Measurements from ENCODE around the gene ADM. TPM values are rescaled to one million over a fixed set of nuclear protein-coding genes. Genes with fewer than 3 reads are reported as not detected.
A peak's percentile ranks its signal among the peaks of the same experiment; 100 is the strongest.

ADM gene
- polyA plus RNA-seq, 3 donors from 2014 or later, result 0.19 to 2.1 (median 0.20) TPM

GRCh38 chr11:10298342-10298741 lies 6.5 kb upstream of the ADM start:
- Mint-ChIP-seq H3K27ac (no peak overlapping the region), H3K9me3 (no peaks in the 10 kb centered on the region), H3K4me1 (peaks cover 32 to 41% of the 10 kb centered on the region in 2 donors), H3K36me3 (no peaks in the 10 kb centered on the region), H3K4me3 (no peak overlapping the region), H3K27me3 (ENCODE audit: low read depth in 3 of 3) (peaks cover 5 to 18% (median 11%) of the 10 kb centered on the region in 3 donors)
- peak; percentile 36 to 62 (median 45) for DNase-seq

GRCh38 chr11:10301656-10302358 lies 3.1 kb upstream of the ADM start:
- H3K4me1 Mint-ChIP-seq, result peaks cover 49 to 64% of the 10 kb centered on the region in 2 donors
- peak overlapping the region; percentile 95 to 99 (median 97) for H3K4me3 Mint-ChIP-seq
- DNase-seq, result no peak
- H3K9me3 Mint-ChIP-seq, result no peaks in the 10 kb centered on the region
- H3K27ac Mint-ChIP-seq, result peak overlapping the region in 3 of 6 donors; percentile 13 to 69 (median 60)
- H3K27me3 Mint-ChIP-seq (ENCODE audit: low read depth in 3 of 3), result peaks cover 10 to 13% (median 13%) of the 10 kb centered on the region in 3 donors
- H3K36me3 Mint-ChIP-seq, result no peaks in the 10 kb centered on the region

DNA sequence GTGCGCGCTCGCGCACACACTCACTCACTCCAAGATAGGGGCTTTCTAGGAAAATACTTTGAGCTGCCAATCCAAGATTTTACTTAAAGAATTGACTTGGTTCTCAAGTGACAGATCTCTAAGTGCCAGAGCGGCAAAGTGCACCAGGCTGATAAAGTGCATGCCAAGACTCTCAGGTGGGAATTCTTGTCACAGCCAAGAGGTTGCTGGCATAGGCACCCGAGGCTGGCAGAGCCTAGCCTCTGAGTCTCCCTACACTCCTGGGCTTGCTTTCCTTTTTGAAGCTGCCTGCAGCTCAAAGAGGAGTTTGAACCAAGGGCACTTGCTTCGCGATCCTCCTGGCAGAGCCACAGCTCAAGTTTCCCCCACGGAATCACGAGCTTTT lies 2.5 kb upstream of the ADM start:
- Mint-ChIP-seq H3K27ac (peak overlapping the region in 5 of 6 donors; percentile 82 to 92 (median 87)), H3K4me1 (peaks cover 53 to 69% of the 10 kb centered on the region in 2 donors), H3K27me3 (ENCODE audit: low read depth in 3 of 3) (peaks cover 13 to 14% (median 13%) of the 10 kb centered on the region in 3 donors), H3K4me3 (peak overlapping the region; percentile 95 to 99 (median 97)), H3K9me3 (no peaks in the 10 kb centered on the region), H3K36me3 (no peaks in the 10 kb centered on the region)
- peak in 1 of 3 donors; percentile 13 for DNase-seq

DNA sequence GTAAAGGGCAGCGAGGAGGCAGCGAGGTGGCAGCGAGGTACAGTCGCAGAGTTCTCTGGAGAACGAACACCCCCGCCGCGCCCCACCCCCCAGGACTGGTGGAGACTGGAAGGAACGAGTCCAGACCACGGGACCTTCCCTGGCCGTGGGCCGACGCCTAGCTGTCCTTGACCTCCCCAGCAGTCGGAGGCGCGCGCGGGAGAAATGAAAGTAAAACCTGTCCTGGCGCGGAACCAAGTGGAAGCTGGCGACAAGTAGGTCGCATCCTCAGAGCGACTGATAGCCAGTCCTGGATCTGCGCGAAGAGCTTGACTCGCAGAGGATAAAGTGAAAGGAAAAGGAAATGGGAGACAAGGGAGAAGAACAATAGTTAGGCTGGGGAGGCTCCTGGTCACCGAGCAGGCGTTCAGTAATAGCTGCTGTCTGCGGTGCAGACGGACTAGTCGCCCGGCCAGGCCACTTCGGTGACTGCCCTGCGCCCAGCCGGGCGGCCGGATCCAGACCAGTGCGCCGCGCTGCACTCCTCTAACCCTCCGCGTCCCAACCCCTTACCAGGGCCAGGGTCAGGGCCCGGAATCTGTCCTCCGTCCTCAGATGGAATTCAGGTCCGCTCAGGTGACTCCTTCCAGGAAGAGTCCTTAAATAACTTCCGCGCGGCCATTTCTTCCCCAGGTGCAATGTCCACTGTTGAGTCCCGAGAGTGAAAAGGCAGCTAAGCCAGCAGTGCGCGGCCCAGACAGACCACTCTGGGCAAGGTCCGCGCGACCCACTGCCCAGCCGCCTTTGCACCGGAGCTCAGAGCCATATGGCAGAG lies 1.9 kb upstream of the ADM start:
- Mint-ChIP-seq H3K9me3 (no peaks in the 10 kb centered on the region), H3K36me3 (no peaks in the 10 kb centered on the region), H3K27me3 (ENCODE audit: low read depth in 3 of 3) (peaks cover 13 to 18% (median 16%) of the 10 kb centered on the region in 3 donors), H3K27ac (peak overlapping the region; percentile 82 to 92 (median 87)), H3K4me3 (peak overlapping the region; percentile 95 to 99 (median 97)), H3K4me1 (peaks cover 55 to 70% of the 10 kb centered on the region in 2 donors)
- DNase-seq, result peak; percentile 73 to 78 (median 75)

- Mint-ChIP-seq H3K9me3 (no peaks in the 10 kb centered on the region), H3K27me3 (ENCODE audit: low read depth in 3 of 3) (peaks cover 14 to 20% (median 18%) of the 10 kb centered on the region in 3 donors), H3K27ac (peak overlapping the region in 5 of 6 donors; percentile 48 to 92 (median 86)), H3K4me3 (peak overlapping the region; percentile 95 to 99 (median 97)), H3K4me1 (peaks cover 54 to 68% of the 10 kb centered on the region in 2 donors), H3K36me3 (no peaks in the 10 kb centered on the region)
- peak; percentile 19 to 25 (median 21) for DNase-seq
Observed at GRCh38 chr11:10303558-10304363, 1.1 kb upstream of the ADM start.

DNA sequence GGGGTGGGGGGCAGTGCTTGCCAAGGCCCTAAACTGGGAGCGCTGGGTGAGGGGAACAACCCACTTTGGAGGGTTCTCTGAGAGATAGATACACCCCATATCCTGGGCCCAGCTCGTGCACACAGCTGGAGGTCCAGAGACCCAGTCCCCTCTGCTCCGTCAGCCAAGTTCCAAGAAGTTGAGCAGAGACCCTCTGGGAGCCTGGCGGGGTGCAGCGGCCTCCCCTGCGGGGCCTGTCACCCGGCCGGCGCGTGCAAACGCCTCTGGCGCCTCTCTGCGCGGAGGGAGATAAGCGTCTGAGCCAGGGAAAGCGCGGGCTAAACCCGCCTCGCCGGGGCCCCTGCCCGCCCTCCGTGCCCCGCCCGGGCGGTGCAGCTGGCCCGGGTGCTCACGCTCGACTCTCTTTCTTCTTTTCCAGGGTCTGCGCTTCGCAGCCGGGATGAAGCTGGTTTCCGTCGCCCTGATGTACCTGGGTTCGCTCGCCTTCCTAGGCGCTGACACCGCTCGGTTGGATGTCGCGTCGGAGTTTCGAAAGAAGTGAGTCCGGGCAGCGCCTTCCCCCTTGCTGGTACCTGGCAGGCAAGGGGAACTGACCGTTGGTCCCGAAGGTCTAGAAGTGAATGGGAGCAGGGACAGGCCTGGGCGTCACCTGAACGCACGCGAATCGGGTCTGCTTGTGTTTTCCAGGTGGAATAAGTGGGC lies 540 bp downstream of the ADM start:
- H3K36me3 Mint-ChIP-seq, result no peaks in the 10 kb centered on the region
- H3K4me1 Mint-ChIP-seq, result peaks cover 53 to 67% of the 10 kb centered on the region in 2 donors
- peak overlapping the region; percentile 95 to 99 (median 97) for H3K4me3 Mint-ChIP-seq
- peak; percentile 12 to 29 (median 29) for DNase-seq
- no peak overlapping the region for H3K27ac Mint-ChIP-seq
- H3K9me3 Mint-ChIP-seq, result peaks cover 0 to 1% (median 0%) of the 10 kb centered on the region in 6 donors
- H3K27me3 Mint-ChIP-seq (ENCODE audit: low read depth in 3 of 3), result peaks cover 17 to 33% (median 18%) of the 10 kb centered on the region in 3 donors

DNA sequence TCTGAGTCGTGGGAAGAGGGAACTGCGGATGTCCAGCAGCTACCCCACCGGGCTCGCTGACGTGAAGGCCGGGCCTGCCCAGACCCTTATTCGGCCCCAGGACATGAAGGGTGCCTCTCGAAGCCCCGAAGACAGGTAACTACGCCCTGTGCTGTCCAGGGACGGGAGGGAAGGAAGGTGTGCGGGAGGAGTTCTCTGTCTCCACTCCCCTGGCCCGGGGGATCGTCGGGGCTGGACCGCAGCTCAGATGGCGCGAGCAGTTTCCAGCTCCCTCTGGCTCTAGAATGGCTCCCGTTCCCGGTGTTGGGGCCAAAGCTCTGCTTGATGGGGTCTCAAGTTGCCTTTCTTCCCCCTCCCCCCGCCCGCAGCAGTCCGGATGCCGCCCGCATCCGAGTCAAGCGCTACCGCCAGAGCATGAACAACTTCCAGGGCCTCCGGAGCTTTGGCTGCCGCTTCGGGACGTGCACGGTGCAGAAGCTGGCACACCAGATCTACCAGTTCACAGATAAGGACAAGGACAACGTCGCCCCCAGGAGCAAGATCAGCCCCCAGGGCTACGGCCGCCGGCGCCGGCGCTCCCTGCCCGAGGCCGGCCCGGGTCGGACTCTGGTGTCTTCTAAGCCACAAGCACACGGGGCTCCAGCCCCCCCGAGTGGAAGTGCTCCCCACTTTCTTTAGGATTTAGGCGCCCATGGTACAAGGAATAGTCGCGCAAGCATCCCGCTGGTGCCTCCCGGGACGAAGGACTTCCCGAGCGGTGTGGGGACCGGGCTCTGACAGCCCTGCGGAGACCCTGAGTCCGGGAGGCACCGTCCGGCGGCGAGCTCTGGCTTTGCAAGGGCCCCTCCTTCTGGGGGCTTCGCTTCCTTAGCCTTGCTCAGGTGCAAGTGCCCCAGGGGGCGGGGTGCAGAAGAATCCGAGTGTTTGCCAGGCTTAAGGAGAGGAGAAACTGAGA lies 1.4 kb downstream of the ADM start:
- peaks cover 17 to 33% (median 18%) of the 10 kb centered on the region in 3 donors for H3K27me3 Mint-ChIP-seq (ENCODE audit: low read depth in 3 of 3)

GRCh38 chr11:10307022-10307399 lies 2.1 kb downstream of the ADM start:
- H3K4me1 Mint-ChIP-seq, result peaks cover 51 to 65% of the 10 kb centered on the region in 2 donors
- peaks cover 0 to 1% (median 0%) of the 10 kb centered on the region in 6 donors for H3K9me3 Mint-ChIP-seq
- no peak for DNase-seq
- no peak overlapping the region for H3K27ac Mint-ChIP-seq
- H3K27me3 Mint-ChIP-seq (ENCODE audit: low read depth in 3 of 3), result peaks cover 17 to 33% (median 18%) of the 10 kb centered on the region in 3 donors
- H3K4me3 Mint-ChIP-seq, result peak overlapping the region; percentile 80 to 99 (median 95)
- H3K36me3 Mint-ChIP-seq, result no peaks in the 10 kb centered on the region

More for the DNA sequence above, 1.4 kb downstream of the ADM start:
- Mint-ChIP-seq H3K4me1 (peaks cover 53 to 67% of the 10 kb centered on the region in 2 donors), H3K4me3 (peak overlapping the region; percentile 80 to 99 (median 95)), H3K27ac (no peak overlapping the region), H3K36me3 (no peaks in the 10 kb centered on the region), H3K9me3 (peaks cover 0 to 1% (median 0%) of the 10 kb centered on the region in 6 donors)
- DNase-seq, result peak; percentile 9 to 15 (median 13)

DNA sequence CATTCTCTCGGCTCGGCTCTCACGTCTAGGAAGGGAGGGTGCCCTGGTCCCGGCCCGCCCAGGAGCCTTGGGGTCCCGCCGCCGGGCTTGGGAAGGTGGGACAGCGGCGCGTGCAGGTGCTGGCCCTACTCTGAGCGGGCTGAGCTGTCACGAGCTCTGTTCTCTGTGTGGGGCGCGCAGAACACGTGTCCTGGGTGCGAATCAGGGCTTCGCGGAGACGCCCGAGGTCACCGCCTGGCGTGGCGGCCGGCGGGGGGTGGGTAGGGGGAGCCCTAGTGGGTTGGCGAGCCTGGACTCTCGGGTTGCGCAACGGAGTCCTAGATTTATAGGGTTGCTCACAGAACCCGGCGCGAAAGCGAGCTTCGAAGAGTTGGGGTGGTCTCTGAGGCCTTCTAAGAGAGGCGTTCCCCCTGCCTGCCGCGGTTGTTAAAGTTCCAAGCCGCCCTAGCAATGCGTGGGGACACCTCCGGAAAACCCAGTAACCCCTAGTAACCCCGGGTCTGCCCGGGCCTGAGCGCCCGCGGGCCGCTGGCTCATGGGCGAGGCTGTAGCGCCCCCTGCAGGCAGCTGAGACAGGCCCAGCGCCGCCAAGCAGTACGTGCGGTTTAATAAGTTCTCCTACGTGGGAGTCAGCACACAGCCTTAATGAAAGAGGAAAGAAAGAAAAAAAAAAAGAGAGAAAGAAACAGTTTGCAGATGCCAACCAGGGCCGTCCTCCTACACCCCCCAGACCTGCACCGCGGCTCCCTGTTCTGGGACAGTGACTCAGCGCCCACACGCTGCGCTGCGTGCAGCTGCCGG lies 2.7 kb downstream of the ADM start:
- Mint-ChIP-seq H3K36me3 (no peaks in the 10 kb centered on the region), H3K4me1 (peaks cover 47 to 59% of the 10 kb centered on the region in 2 donors), H3K27me3 (ENCODE audit: low read depth in 3 of 3) (peaks cover 17 to 38% (median 18%) of the 10 kb centered on the region in 3 donors), H3K4me3 (peak overlapping the region; percentile 80 to 99 (median 95)), H3K27ac (peak overlapping the region in 3 of 6 donors; percentile 19 to 64 (median 55)), H3K9me3 (peaks cover 0 to 1% (median 0%) of the 10 kb centered on the region in 6 donors)
- peak; percentile 82 to 85 (median 83) for DNase-seq

DNA sequence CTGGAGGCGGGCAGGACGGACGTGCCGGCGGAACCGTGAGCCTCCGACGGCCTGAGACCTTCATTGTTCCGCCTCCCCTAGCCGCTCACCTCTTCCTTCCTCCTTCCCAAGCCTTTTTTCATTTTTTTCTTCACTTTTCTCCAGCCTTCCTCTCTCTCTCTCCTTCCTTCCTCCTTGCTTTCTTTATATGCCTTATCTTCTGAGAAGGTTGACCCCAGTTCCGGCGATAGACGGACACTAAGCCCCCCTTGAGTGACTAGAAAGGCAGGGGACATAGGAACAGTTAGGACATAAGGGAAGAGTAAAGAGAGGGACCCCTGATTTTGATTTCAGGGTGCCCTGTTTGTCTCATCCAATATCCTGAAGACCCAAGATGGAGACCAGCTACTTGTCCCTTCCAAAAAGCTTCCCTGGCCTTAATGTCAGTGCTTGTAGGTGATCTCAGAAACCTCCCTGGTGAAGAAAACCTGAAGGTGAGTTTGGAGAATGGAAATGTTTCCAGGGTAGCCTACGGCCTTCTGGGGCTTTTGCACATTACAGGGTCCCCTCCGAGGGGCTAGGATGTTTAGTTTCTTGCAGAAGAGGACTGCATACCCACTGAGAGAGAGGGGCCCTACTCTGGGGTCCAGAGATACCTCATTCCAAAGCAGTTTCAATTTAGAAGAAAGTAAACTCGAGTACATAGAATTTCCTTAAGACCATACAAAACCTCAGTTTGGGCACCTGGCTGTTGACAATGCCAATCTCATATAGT lies 3.5 kb downstream of the ADM start:
- H3K27me3 Mint-ChIP-seq (ENCODE audit: low read depth in 3 of 3), result peaks cover 14 to 39% (median 18%) of the 10 kb centered on the region in 3 donors
- peaks cover 42 to 51% of the 10 kb centered on the region in 2 donors for H3K4me1 Mint-ChIP-seq
- peaks cover 0 to 3% (median 0%) of the 10 kb centered on the region in 6 donors for H3K9me3 Mint-ChIP-seq
- H3K27ac Mint-ChIP-seq, result peak overlapping the region in 3 of 6 donors; percentile 19 to 55 (median 46)
- no peaks in the 10 kb centered on the region for H3K36me3 Mint-ChIP-seq
- DNase-seq, result no peak
- H3K4me3 Mint-ChIP-seq, result peak overlapping the region; percentile 80 to 99 (median 95)
